DND-41 (cell line): ENCODE results near the gene RPS6KA6.

Source experiments
- ATAC-seq: fragments of 200-7000 bp; cut with Tn5 transposase; 3 replicates; pipeline ENCODE4 v1.9.1; 2021; ENCODE audit warnings: low read depth; ENCODE audit not compliant: insufficient read depth
- DNase-seq: peaks from one replicate; pipeline ENCODE4 v3.0.0-alpha.2; 2020
- H2AFZ ChIP-seq: 2 replicates; pipeline ENCODE4 v1.6.0; 2012; ENCODE audit warnings: low read depth, low read length
- H3K27ac ChIP-seq: 2 replicates; pipeline ENCODE4 v1.5.1; 2012; ENCODE audit warnings: low read length, inconsistent platforms
- H3K27me3 ChIP-seq: fragments of 200-600 bp; sonication (generic); 2 replicates; pipeline ENCODE4 v1.6.0; 2012; ENCODE audit warnings: low read length, mild to moderate bottlenecking, inconsistent platforms; ENCODE audit not compliant: insufficient read depth, poor library complexity
- H3K36me3 ChIP-seq: 2 replicates; pipeline ENCODE4 v1.5.1; 2012; ENCODE audit warnings: low read length, inconsistent platforms; ENCODE audit not compliant: insufficient read depth
- H3K4me1 ChIP-seq: 2 replicates; pipeline ENCODE4 v1.5.1; 2012; ENCODE audit warnings: mild to moderate bottlenecking, low read length; ENCODE audit not compliant: insufficient read depth
- H3K4me2 ChIP-seq: 2 replicates; pipeline ENCODE4 v1.6.0; 2012; ENCODE audit warnings: mild to moderate bottlenecking, moderate library complexity, low read length, inconsistent platforms; ENCODE audit not compliant: insufficient read depth
- H3K4me3 ChIP-seq, 2 experiments: fragments of 200-600 bp in 1 of 2; shearing (Covaris generic) in 1 of 2; 2 replicates each; pipeline ENCODE4 v1.5.1; 2012 to 2016; ENCODE audit warnings: inconsistent platforms in 2 of 2, low read length in 2 of 2, mild to moderate bottlenecking in 2 of 2, low read depth in 1 of 2, moderate library complexity in 1 of 2
- H3K79me2 ChIP-seq: 2 replicates; pipeline ENCODE4 v1.6.0; 2012; ENCODE audit warnings: low read length, inconsistent platforms; ENCODE audit not compliant: insufficient read depth
- H3K9ac ChIP-seq: 2 replicates; pipeline ENCODE4 v1.6.0; 2012; ENCODE audit warnings: low read depth, mild to moderate bottlenecking, inconsistent platforms, low read length, moderate library complexity
- H3K9me3 ChIP-seq: 2 replicates; pipeline ENCODE4 v1.5.1; 2012; ENCODE audit warnings: low read length, moderate library complexity, mild to moderate bottlenecking, inconsistent platforms; ENCODE audit not compliant: insufficient read depth, severe bottlenecking
- H4K20me1 ChIP-seq: 2 replicates; pipeline ENCODE4 v1.6.0; 2012; ENCODE audit warnings: low read length; ENCODE audit not compliant: insufficient read depth
- EZH2 ChIP-seq: IDR thresholded peaks from 3 replicates; pipeline ENCODE4 v1.6.1; 2012; ENCODE audit warnings: borderline replicate concordance, low read depth, mild to moderate bottlenecking, moderate library complexity, low read length, inconsistent platforms; ENCODE audit not compliant: severe bottlenecking
- TF ChIP-seq, protein P1 (sequence below): IDR thresholded peaks from 2 replicates; pipeline ENCODE4 v1.5.1; 2012; ENCODE audit warnings: borderline replicate concordance, low read length, moderate library complexity, mild to moderate bottlenecking; ENCODE audit not compliant: poor library complexity, severe bottlenecking; ENCODE audit errors: extremely low read depth

Gene RPS6KA6

DNA sequence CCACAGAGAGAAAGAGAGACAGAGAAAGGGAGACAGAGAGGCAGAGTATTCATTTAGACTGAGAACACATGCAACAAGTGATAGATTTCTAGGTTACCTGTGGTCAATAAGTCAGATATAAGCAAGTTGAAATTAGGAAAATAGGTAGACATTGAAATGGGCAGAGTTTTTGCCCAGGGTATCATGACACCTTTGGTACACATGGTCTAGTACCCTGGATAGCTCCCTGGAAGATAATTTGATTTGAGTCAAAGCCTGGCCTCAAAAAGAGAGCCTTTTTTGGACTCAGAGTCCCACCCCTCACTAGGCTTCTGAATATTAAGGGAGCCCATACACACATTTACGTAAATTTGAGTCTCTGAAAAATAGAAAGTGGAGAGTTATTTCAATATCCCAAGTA, 4.0 kb upstream of the RPS6KA6 start:
- no peaks in the 10 kb centered on the region for H3K27me3 ChIP-seq
- DNase-seq (no peak), ATAC-seq (no peak)
- no peaks in the 10 kb centered on the region for H3K4me1 ChIP-seq
- H3K27ac ChIP-seq = no peak overlapping the region
- H3K79me2 ChIP-seq = no peaks in the 10 kb centered on the region
- no peak overlapping the region for H3K4me3 ChIP-seq
- no peak overlapping the region for H3K4me2 ChIP-seq
- H3K36me3 ChIP-seq = no peaks in the 10 kb centered on the region
- H3K9ac ChIP-seq = no peak overlapping the region
- TF ChIP-seq EZH2 = no peak
- TF ChIP-seq, protein P1, sequence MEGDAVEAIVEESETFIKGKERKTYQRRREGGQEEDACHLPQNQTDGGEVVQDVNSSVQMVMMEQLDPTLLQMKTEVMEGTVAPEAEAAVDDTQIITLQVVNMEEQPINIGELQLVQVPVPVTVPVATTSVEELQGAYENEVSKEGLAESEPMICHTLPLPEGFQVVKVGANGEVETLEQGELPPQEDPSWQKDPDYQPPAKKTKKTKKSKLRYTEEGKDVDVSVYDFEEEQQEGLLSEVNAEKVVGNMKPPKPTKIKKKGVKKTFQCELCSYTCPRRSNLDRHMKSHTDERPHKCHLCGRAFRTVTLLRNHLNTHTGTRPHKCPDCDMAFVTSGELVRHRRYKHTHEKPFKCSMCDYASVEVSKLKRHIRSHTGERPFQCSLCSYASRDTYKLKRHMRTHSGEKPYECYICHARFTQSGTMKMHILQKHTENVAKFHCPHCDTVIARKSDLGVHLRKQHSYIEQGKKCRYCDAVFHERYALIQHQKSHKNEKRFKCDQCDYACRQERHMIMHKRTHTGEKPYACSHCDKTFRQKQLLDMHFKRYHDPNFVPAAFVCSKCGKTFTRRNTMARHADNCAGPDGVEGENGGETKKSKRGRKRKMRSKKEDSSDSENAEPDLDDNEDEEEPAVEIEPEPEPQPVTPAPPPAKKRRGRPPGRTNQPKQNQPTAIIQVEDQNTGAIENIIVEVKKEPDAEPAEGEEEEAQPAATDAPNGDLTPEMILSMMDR = no peak
- no peak overlapping the region for H2AFZ ChIP-seq
- H3K9me3 ChIP-seq = no peaks in the 10 kb centered on the region
- H4K20me1 ChIP-seq = no peaks in the 10 kb centered on the region

DNA sequence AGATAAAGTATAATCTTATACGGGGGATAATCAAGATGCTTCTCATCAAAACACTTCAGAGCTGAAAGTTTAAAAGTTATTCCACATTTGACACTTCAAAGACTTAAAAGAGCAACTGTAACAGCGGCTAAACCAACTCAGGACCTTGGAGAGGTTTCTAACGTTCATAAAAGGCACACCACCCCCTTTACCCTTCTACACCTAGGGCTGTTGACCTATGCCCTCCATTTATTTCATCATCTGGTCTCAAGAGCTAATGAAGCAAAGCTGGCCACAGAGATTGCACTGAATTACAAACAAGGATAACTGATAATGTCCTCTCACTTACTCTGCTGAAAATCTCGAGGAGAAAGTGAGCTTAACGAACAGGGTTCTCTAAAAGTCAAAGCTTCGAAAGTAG, 1.1 kb upstream of the RPS6KA6 start:
- no peaks in the 10 kb centered on the region for H3K79me2 ChIP-seq

DNA sequence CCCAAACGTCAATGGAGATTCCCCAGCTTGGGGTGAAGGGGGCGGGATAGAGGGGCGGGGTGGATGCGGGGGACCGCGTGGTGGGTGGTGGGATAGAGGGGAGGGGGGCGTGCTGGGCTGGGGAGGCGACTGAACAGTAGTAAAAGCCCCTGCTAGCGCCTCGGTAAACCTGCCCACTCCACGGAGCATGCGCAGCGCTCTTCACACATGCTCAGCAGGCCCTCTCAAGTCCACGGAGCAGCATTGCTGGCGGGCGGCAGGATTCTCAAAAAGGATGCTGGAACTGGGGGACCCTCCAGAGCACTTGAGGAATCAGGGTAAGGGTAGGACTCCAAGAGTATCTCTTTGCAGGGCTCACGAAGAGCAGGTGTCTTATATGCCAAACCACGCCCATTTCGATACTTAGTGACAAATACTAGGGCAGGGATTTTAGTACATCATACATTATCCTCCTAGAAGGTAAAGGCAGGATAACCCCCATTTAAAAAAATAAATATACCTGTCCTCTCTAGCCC, 378 bp upstream of the RPS6KA6 start:
- Histone ChIP-seq H3K27ac (no peak overlapping the region), H3K9ac (no peak overlapping the region), H3K4me2 (no peak overlapping the region), H3K36me3 (no peaks in the 10 kb centered on the region), H2AFZ (no peak overlapping the region), H3K9me3 (no peaks in the 10 kb centered on the region), H3K79me2 (no peaks in the 10 kb centered on the region), H3K4me3 (no peak overlapping the region), H3K27me3 (no peaks in the 10 kb centered on the region), H4K20me1 (no peaks in the 10 kb centered on the region), H3K4me1 (no peaks in the 10 kb centered on the region)
- TF ChIP-seq, protein P1 = no peak
- no peak for TF ChIP-seq EZH2
- DNase-seq (no peak), ATAC-seq (no peak)

More for the DNA sequence above, 1.1 kb upstream of the RPS6KA6 start:
- no peak overlapping the region for H3K9ac ChIP-seq
- H3K36me3 ChIP-seq = no peaks in the 10 kb centered on the region
- ATAC-seq = no peak
- no peak for DNase-seq
- H3K27me3 ChIP-seq = no peaks in the 10 kb centered on the region
- no peak overlapping the region for H3K4me2 ChIP-seq
- TF ChIP-seq, protein P1 = no peak
- TF ChIP-seq EZH2 = no peak
- no peak overlapping the region for H3K27ac ChIP-seq
- no peaks in the 10 kb centered on the region for H3K4me1 ChIP-seq
- H2AFZ ChIP-seq = no peak overlapping the region
- no peaks in the 10 kb centered on the region for H3K9me3 ChIP-seq
- no peaks in the 10 kb centered on the region for H4K20me1 ChIP-seq
- no peak overlapping the region for H3K4me3 ChIP-seq
